GM23338 (cell line): ENCODE results near the gene UNC5A.

Experiments
- CTCF ChIP-seq, 2 experiments: fragments of 200-600 bp in 1 of 2; sonication (generic) in 1 of 2; conservative IDR thresholded peaks; 2 replicates each; pipeline versions ENCODE4 v1.5.1 to v1.6.1; 2016 to 2017; ENCODE audit warnings: antibody characterized with exemption in 2 of 2, low read depth in 2 of 2, mild to moderate bottlenecking in 2 of 2, moderate library complexity in 1 of 2
- EZH2phosphoT487 ChIP-seq: fragments of 200-600 bp; sonication (generic); IDR thresholded peaks from one replicate; pipeline ENCODE4 v1.8.1; 2018; ENCODE audit warnings: antibody characterized with exemption; ENCODE audit not compliant: unreplicated experiment
- REST ChIP-seq: IDR thresholded peaks from one replicate; pipeline ENCODE4 v1.6.1; 2018; ENCODE audit warnings: antibody characterized with exemption; ENCODE audit not compliant: unreplicated experiment

GRCh38 chr5:176829320-176829719 lies 19.0 kb downstream of the UNC5A start:
- TF ChIP-seq EZH2phosphoT487 (no peak), CTCF (conservative IDR thresholded peaks at IDR 0.05; ENCODE audit: low read depth in 2 of 2) (no peak), REST (no peak)
